Trophoblast cell (in vitro differentiated cells and primary cell): ENCODE data around the gene LDLRAD4.

Experiments
- DNase-seq, 2 donors: peaks; one replicate each; pipeline ENCODE4 v3.0.0-alpha.2; 2016
- H2AFZ ChIP-seq: 2 replicates; pipeline ENCODE4 v1.6.1; 2013; ENCODE audit warnings: low read length, moderate library complexity, mild to moderate bottlenecking; ENCODE audit not compliant: insufficient read depth, poor library complexity
- H2AK5ac ChIP-seq: 2 replicates; pipeline ENCODE4 v1.6.1; 2013; ENCODE audit warnings: mild to moderate bottlenecking, low read length
- H2BK120ac ChIP-seq: 2 replicates; pipeline ENCODE4 v1.6.1; 2013; ENCODE audit warnings: low read length, mild to moderate bottlenecking, moderate library complexity; ENCODE audit not compliant: insufficient read depth, poor library complexity
- H2BK12ac ChIP-seq: 2 replicates; pipeline ENCODE4 v1.6.1; 2013; ENCODE audit warnings: mild to moderate bottlenecking, low read length, moderate library complexity
- H2BK5ac ChIP-seq: 2 replicates; pipeline ENCODE4 v1.6.1; 2013; ENCODE audit warnings: low read length, low read depth, moderate library complexity, mild to moderate bottlenecking; ENCODE audit not compliant: poor library complexity
- H3K14ac ChIP-seq: 2 replicates; pipeline ENCODE4 v1.6.1; 2013; ENCODE audit warnings: mild to moderate bottlenecking, low read length
- H3K18ac ChIP-seq: 2 replicates; pipeline ENCODE4 v1.6.1; 2013; ENCODE audit warnings: mild to moderate bottlenecking, low read length
- H3K23ac ChIP-seq: 2 replicates; pipeline ENCODE4 v1.6.1; 2013; ENCODE audit warnings: low read length
- H3K27ac ChIP-seq: 2 replicates; pipeline ENCODE4 v1.5.1; 2013; ENCODE audit warnings: low read depth, mild to moderate bottlenecking, inconsistent platforms, low read length, moderate library complexity
- H3K27me3 ChIP-seq: 2 replicates; pipeline ENCODE4 v1.6.1; 2013; ENCODE audit warnings: inconsistent platforms, mild to moderate bottlenecking, low read length, moderate library complexity; ENCODE audit not compliant: insufficient read depth
- H3K36me3 ChIP-seq, 2 experiments: 1 replicate in 1 of 2; 2 replicates in 1 of 2; pipeline ENCODE4 v1.6.1; 2013; ENCODE audit warnings: low read length in 2 of 2, mild to moderate bottlenecking in 2 of 2, moderate library complexity in 1 of 2; ENCODE audit not compliant: insufficient read depth in 2 of 2, control insufficient read depth in 1 of 2
- H3K4ac ChIP-seq: 2 replicates; pipeline ENCODE4 v1.6.1; 2013; ENCODE audit warnings: low read depth, mild to moderate bottlenecking, low read length, moderate library complexity
- H3K4me1 ChIP-seq, 2 experiments: 1 replicate in 1 of 2; 2 replicates in 1 of 2; pipeline ENCODE4 v1.6.1; 2013; ENCODE audit warnings: low read length in 2 of 2, mild to moderate bottlenecking in 2 of 2, moderate library complexity in 1 of 2; ENCODE audit not compliant: insufficient read depth in 2 of 2, control insufficient read depth in 1 of 2
- H3K4me2 ChIP-seq: 2 replicates; pipeline ENCODE4 v1.6.1; 2013; ENCODE audit warnings: inconsistent platforms, mild to moderate bottlenecking, low read length, moderate library complexity
- H3K4me3 ChIP-seq: 2 replicates; pipeline ENCODE4 v1.5.1; 2013; ENCODE audit warnings: mild to moderate bottlenecking, low read depth, low read length, inconsistent platforms
- H3K79me1 ChIP-seq: one replicate; pipeline ENCODE4 v1.6.1; 2013; ENCODE audit warnings: low read length
- H3K79me2 ChIP-seq: 2 replicates; pipeline ENCODE4 v1.6.1; 2013; ENCODE audit warnings: low read length, mild to moderate bottlenecking; ENCODE audit not compliant: control insufficient read depth, insufficient read depth, poor library complexity
- H3K9ac ChIP-seq: 2 replicates; pipeline ENCODE4 v1.6.1; 2013; ENCODE audit warnings: mild to moderate bottlenecking, low read length
- H3K9me3 ChIP-seq: 2 replicates; pipeline ENCODE4 v1.6.1; 2013; ENCODE audit warnings: low read depth, mild to moderate bottlenecking, control low read depth, inconsistent platforms, low read length; ENCODE audit not compliant: insufficient read depth
- H4K12ac ChIP-seq: 2 replicates; pipeline ENCODE4 v1.6.1; 2013; ENCODE audit warnings: low read depth, mild to moderate bottlenecking, low read length, moderate library complexity
- H4K8ac ChIP-seq: 2 replicates; pipeline ENCODE4 v1.6.1; 2013; ENCODE audit warnings: low read depth, mild to moderate bottlenecking, low read length, moderate library complexity
- H4K91ac ChIP-seq: one replicate; pipeline ENCODE4 v1.6.1; 2013; ENCODE audit warnings: low read depth, mild to moderate bottlenecking, low read length, moderate library complexity
- WGBS: extraction: QIAGEN DNeasy Blood & Tissue Kit; methylation state at CpG from one replicate; pipeline ENCODE4 v1.1.7; 2013; ENCODE audit warnings: missing lambda C conversion rate; ENCODE audit not compliant: insufficient read length, insufficient coverage; ENCODE audit errors: extremely low coverage; 5-methylcytosine and 5-hydroxymethylcytosine counted together

The LDLRAD4 gene

DNA sequence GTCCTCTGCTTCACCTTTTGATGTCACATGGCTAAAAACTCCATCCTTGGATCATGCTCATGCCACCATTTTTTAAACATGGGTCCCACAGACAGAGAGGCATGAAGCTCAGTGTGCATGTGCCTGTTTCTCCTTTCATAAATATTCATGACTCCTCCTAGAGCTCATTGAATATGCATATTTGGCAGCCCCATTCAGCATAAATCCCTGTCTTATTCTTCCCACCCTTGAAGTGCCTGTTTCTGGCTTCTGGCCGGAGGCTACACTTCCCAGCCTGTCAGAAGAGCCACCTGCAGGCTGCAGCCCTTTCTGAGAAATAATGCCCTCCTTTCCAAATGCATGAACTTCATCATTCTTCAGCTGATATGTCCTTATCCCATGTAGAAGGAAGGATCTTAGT lies 109.7 kb downstream of the LDLRAD4 start:
- no peak overlapping the region for H3K18ac ChIP-seq
- H3K9me3 ChIP-seq: peaks cover 4% of the 10 kb centered on the region
- H3K4me2 ChIP-seq: no peak overlapping the region
- H3K9ac ChIP-seq: no peak overlapping the region
- no peaks in the 10 kb centered on the region for H3K36me3 ChIP-seq
- no peak overlapping the region for H3K27ac ChIP-seq
- H2BK12ac ChIP-seq: no peak overlapping the region
- no peak overlapping the region for H2BK5ac ChIP-seq
- WGBS: no CpG with 5 or more reads among the region's 1 CpG
- no peak overlapping the region for H2BK120ac ChIP-seq
- H2AK5ac ChIP-seq: no peak overlapping the region
- DNase-seq: no peak
- no peak overlapping the region for H4K12ac ChIP-seq
- no peak overlapping the region for H3K14ac ChIP-seq
- H4K91ac ChIP-seq: no peak overlapping the region
- H3K4me1 ChIP-seq: no peaks in the 10 kb centered on the region
- no peaks in the 10 kb centered on the region for H3K79me1 ChIP-seq
- H3K4ac ChIP-seq: no peak overlapping the region
- H3K79me2 ChIP-seq: peaks cover 2% of the 10 kb centered on the region
- H4K8ac ChIP-seq: no peak overlapping the region
- H3K4me3 ChIP-seq: no peak overlapping the region
- H2AFZ ChIP-seq: no peak overlapping the region
- no peak overlapping the region for H3K23ac ChIP-seq
- no peaks in the 10 kb centered on the region for H3K27me3 ChIP-seq

- Histone ChIP-seq H3K4me1 (no peaks in the 10 kb centered on the region), H3K9ac (no peak overlapping the region), H2AFZ (no peak overlapping the region), H3K79me1 (no peaks in the 10 kb centered on the region), H3K27me3 (no peaks in the 10 kb centered on the region), H3K14ac (no peak overlapping the region), H2BK12ac (no peak overlapping the region), H3K9me3 (peaks cover 1% of the 10 kb centered on the region), H3K27ac (no peak overlapping the region), H3K36me3 (no peaks in the 10 kb centered on the region), H3K23ac (no peak overlapping the region), H3K4me2 (no peak overlapping the region), H3K4ac (no peak overlapping the region), H2BK120ac (no peak overlapping the region), H3K79me2 (no peaks in the 10 kb centered on the region), H3K18ac (no peak overlapping the region), H3K4me3 (no peak overlapping the region), H4K8ac (no peak overlapping the region), H2AK5ac (no peak overlapping the region), H4K12ac (no peak overlapping the region), H4K91ac (no peak overlapping the region), H2BK5ac (no peak overlapping the region)
- WGBS: no CpG with 5 or more reads among the region's 1 CpG
- no peak for DNase-seq
Observed at GRCh38 chr18:13330996-13331395, 112.4 kb downstream of the LDLRAD4 start.

DNA sequence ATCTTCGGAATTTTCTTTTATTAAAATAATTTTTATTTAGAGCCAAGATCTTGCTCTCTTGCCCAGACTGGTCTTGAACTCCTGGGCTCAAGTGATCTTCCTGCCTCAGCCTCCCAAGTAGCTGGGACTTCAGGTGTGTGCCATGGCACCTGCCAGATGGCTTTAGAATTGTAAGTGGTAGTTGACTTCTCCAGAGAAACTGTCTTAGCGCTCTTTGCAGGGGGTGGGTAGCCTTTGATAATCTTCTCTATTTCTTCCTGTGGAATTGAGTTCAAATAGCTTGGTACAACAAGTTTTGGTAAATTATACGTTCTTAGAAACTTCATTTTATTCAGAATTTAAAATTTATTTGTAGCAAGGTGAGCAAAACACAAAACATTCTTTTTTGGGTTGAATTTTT lies 113.3 kb downstream of the LDLRAD4 start:
- H3K14ac ChIP-seq: no peak overlapping the region
- H3K4me2 ChIP-seq: no peak overlapping the region
- no peak overlapping the region for H3K27ac ChIP-seq
- H3K79me1 ChIP-seq: no peaks in the 10 kb centered on the region
- H3K18ac ChIP-seq: no peak overlapping the region
- H2BK12ac ChIP-seq: no peak overlapping the region
- H3K27me3 ChIP-seq: no peaks in the 10 kb centered on the region
- peaks cover 1% of the 10 kb centered on the region for H3K9me3 ChIP-seq
- H3K23ac ChIP-seq: no peak overlapping the region
- no peak overlapping the region for H2BK5ac ChIP-seq
- no peak overlapping the region for H2AK5ac ChIP-seq
- H2AFZ ChIP-seq: no peak overlapping the region
- no peak overlapping the region for H3K4me3 ChIP-seq
- no peaks in the 10 kb centered on the region for H3K79me2 ChIP-seq
- H4K12ac ChIP-seq: no peak overlapping the region
- no peak overlapping the region for H4K91ac ChIP-seq
- no peak overlapping the region for H4K8ac ChIP-seq
- no peak for DNase-seq
- no CpG with 5 or more reads among the region's 3 CpGs for WGBS
- H2BK120ac ChIP-seq: no peak overlapping the region
- no peak overlapping the region for H3K4ac ChIP-seq
- H3K9ac ChIP-seq: no peak overlapping the region
- no peaks in the 10 kb centered on the region for H3K4me1 ChIP-seq
- H3K36me3 ChIP-seq: no peaks in the 10 kb centered on the region

DNA sequence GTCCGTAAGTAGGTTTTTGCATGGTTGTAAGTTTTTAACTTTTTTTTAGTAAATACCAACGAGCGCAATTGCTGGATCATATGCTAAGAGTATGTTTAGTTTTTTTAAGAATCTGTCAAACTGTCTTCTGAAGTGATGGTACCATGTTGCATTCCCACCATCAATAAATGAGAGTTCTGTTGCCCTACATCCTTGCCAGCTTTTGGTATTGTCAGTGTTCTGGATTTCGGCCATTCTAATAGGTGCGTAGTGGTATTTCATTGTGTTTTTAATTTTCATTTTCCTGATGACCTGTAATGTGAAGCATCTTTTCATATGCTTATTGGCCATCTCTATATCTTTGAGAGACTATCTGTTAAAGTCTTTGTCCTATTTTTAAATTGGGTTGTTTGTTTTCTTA lies 114.3 kb downstream of the LDLRAD4 start:
- Histone ChIP-seq H3K9me3 (peaks cover 1% of the 10 kb centered on the region), H4K12ac (no peak overlapping the region), H3K27me3 (no peaks in the 10 kb centered on the region), H2AK5ac (no peak overlapping the region), H3K79me1 (no peaks in the 10 kb centered on the region), H3K18ac (no peak overlapping the region), H4K8ac (no peak overlapping the region), H4K91ac (no peak overlapping the region), H3K4me2 (no peak overlapping the region), H3K4me1 (no peaks in the 10 kb centered on the region), H3K27ac (no peak overlapping the region), H3K4ac (no peak overlapping the region), H2BK5ac (no peak overlapping the region), H3K79me2 (no peaks in the 10 kb centered on the region), H3K14ac (no peak overlapping the region), H2BK12ac (no peak overlapping the region), H2BK120ac (no peak overlapping the region), H3K23ac (no peak overlapping the region), H3K36me3 (no peaks in the 10 kb centered on the region), H2AFZ (no peak overlapping the region), H3K4me3 (no peak overlapping the region), H3K9ac (no peak overlapping the region)
- no peak for DNase-seq
- no CpG with 5 or more reads among the region's 5 CpGs for WGBS
